ENCODE measurements around the gene FANK1.
A peak's percentile ranks its signal among the peaks of the same experiment; 100 is the strongest.
"Not testable (repeated sequence)": the region's sequence is repeated elsewhere in the genome, so short reads cannot be mapped to it uniquely, and the experiment has no call there.

The FANK1 gene

GRCh38 chr10:126042906-126043305, 146.5 kb downstream of the FANK1 start:
- H4K20me1 ChIP-seq: no peaks in the 10 kb centered on the region
- no peak overlapping the region for H3K4me3 ChIP-seq
- TF ChIP-seq Cebpa-rat (IDR thresholded peaks at IDR 0.05): no peak
- H3K36me3 ChIP-seq: no peaks in the 10 kb centered on the region
- H3K4me2 ChIP-seq: no peak overlapping the region
- H3K4me1 ChIP-seq: peaks cover 26% of the 10 kb centered on the region
- H3K9me3 ChIP-seq: no peaks in the 10 kb centered on the region
- H3K27me3 ChIP-seq: no peaks in the 10 kb centered on the region
- no peak overlapping the region for H3K9ac ChIP-seq
- no peak overlapping the region for H3K27ac ChIP-seq

- Histone ChIP-seq H3K4me2 (no peak overlapping the region), H3K27ac (no peak overlapping the region), H3K4me1 (peaks cover 26% of the 10 kb centered on the region), H3K36me3 (no peaks in the 10 kb centered on the region), H3K27me3 (no peaks in the 10 kb centered on the region), H3K9ac (no peak overlapping the region), H3K4me3 (no peak overlapping the region), H3K9me3 (no peaks in the 10 kb centered on the region), H4K20me1 (no peaks in the 10 kb centered on the region)
- TF ChIP-seq Cebpa-rat (IDR thresholded peaks at IDR 0.05): no peak
These were observed 147.0 kb downstream of the FANK1 start for GRCh38 chr10:126043389-126043788.

- Histone ChIP-seq H3K9me3 (no peaks in the 10 kb centered on the region), H3K9ac (no peak overlapping the region), H3K27me3 (no peaks in the 10 kb centered on the region), H3K36me3 (no peaks in the 10 kb centered on the region), H3K4me3 (no peak overlapping the region), H3K4me2 (no peak overlapping the region), H3K27ac (no peak overlapping the region), H4K20me1 (no peaks in the 10 kb centered on the region), H3K4me1 (peaks cover 32% of the 10 kb centered on the region)
- no peak for TF ChIP-seq Cebpa-rat (IDR thresholded peaks at IDR 0.05)
These were observed 149.5 kb downstream of the FANK1 start for GRCh38 chr10:126045861-126046260.

- Histone ChIP-seq H3K36me3 (no peaks in the 10 kb centered on the region), H3K4me1 (peaks cover 22% of the 10 kb centered on the region), H3K9ac (no peak overlapping the region), H4K20me1 (no peaks in the 10 kb centered on the region), H3K4me3 (no peak overlapping the region), H3K4me2 (no peak overlapping the region), H3K27ac (no peak overlapping the region), H3K9me3 (no peaks in the 10 kb centered on the region), H3K27me3 (no peaks in the 10 kb centered on the region)
- TF ChIP-seq Cebpa-rat (IDR thresholded peaks at IDR 0.05): no peak
These were observed 150.5 kb downstream of the FANK1 start for GRCh38 chr10:126046831-126047230.

GRCh38 chr10:126047749-126048148, 151.4 kb downstream of the FANK1 start:
- H3K9me3 ChIP-seq, H3K36me3 ChIP-seq, H3K9ac ChIP-seq, H3K4me3 ChIP-seq, H3K4me2 ChIP-seq, H3K27me3 ChIP-seq, H4K20me1 ChIP-seq, H3K27ac ChIP-seq: not testable (repeated sequence)
- H3K4me1 ChIP-seq: peaks cover 13% of the 10 kb centered on the region

- Histone ChIP-seq H3K4me1 (peaks cover 9% of the 10 kb centered on the region), H3K27ac (no peak overlapping the region), H3K9ac (no peak overlapping the region), H3K36me3 (no peaks in the 10 kb centered on the region), H3K9me3 (no peaks in the 10 kb centered on the region), H3K4me2 (peak overlapping the region; percentile 31), H3K4me3 (no peak overlapping the region), H4K20me1 (no peaks in the 10 kb centered on the region), H3K27me3 (no peaks in the 10 kb centered on the region)
- TF ChIP-seq Cebpa-rat (IDR thresholded peaks at IDR 0.05): no peak
These were observed 153.7 kb downstream of the FANK1 start for GRCh38 chr10:126049759-126050700.

- peaks cover 9% of the 10 kb centered on the region for H3K4me1 ChIP-seq
- no peak overlapping the region for H3K4me2 ChIP-seq
- no peak overlapping the region for H3K27ac ChIP-seq
- no peaks in the 10 kb centered on the region for H3K9me3 ChIP-seq
- H3K27me3 ChIP-seq: no peaks in the 10 kb centered on the region
- no peak overlapping the region for H3K9ac ChIP-seq
- H3K4me3 ChIP-seq: no peak overlapping the region
- TF ChIP-seq Cebpa-rat (IDR thresholded peaks at IDR 0.05): no peak
- H4K20me1 ChIP-seq: no peaks in the 10 kb centered on the region
- no peaks in the 10 kb centered on the region for H3K36me3 ChIP-seq
These were observed 155.8 kb downstream of the FANK1 start for GRCh38 chr10:126052171-126052570.

GRCh38 chr10:126054191-126054590, 157.8 kb downstream of the FANK1 start:
- Histone ChIP-seq H3K27me3 (no peaks in the 10 kb centered on the region), H3K4me1 (peaks cover 9% of the 10 kb centered on the region), H3K27ac (no peak overlapping the region), H3K4me3 (no peak overlapping the region), H4K20me1 (no peaks in the 10 kb centered on the region), H3K9me3 (no peaks in the 10 kb centered on the region), H3K9ac (no peak overlapping the region), H3K36me3 (no peaks in the 10 kb centered on the region), H3K4me2 (no peak overlapping the region)
- no peak for TF ChIP-seq Cebpa-rat (IDR thresholded peaks at IDR 0.05)

- no peaks in the 10 kb centered on the region for H3K36me3 ChIP-seq
- H3K4me1 ChIP-seq: no peaks in the 10 kb centered on the region
- no peak overlapping the region for H3K4me2 ChIP-seq
- H3K9ac ChIP-seq: no peak overlapping the region
- H3K27me3 ChIP-seq: no peaks in the 10 kb centered on the region
- no peak overlapping the region for H3K27ac ChIP-seq
- no peak overlapping the region for H3K4me3 ChIP-seq
- H4K20me1 ChIP-seq: no peaks in the 10 kb centered on the region
- H3K9me3 ChIP-seq: no peaks in the 10 kb centered on the region
- TF ChIP-seq Cebpa-rat (IDR thresholded peaks at IDR 0.05): no peak
These were observed 161.1 kb downstream of the FANK1 start for GRCh38 chr10:126057494-126057893.

GRCh38 chr10:126058104-126058503, 161.7 kb downstream of the FANK1 start:
- Histone ChIP-seq H3K27ac (no peak overlapping the region), H3K4me2 (no peak overlapping the region), H3K36me3 (no peaks in the 10 kb centered on the region), H3K9me3 (no peaks in the 10 kb centered on the region), H4K20me1 (no peaks in the 10 kb centered on the region), H3K9ac (no peak overlapping the region), H3K4me1 (no peaks in the 10 kb centered on the region), H3K4me3 (no peak overlapping the region), H3K27me3 (no peaks in the 10 kb centered on the region)
- no peak for TF ChIP-seq Cebpa-rat (IDR thresholded peaks at IDR 0.05)

All from BLaER1 (cell line).